Erythroblast (primary cell): ENCODE results near the gene AOPEP.

Experiments
- GATA1 ChIP-seq: IDR thresholded peaks from 2 replicates; pipeline ENCODE4 v1.6.1; 2011; ENCODE audit warnings: low read depth, mild to moderate bottlenecking, control low read depth, low read length, moderate library complexity
- POLR2A ChIP-seq: IDR thresholded peaks from 2 replicates; pipeline ENCODE4 v1.6.1; 2011; ENCODE audit warnings: mild to moderate bottlenecking, low read length

- TF ChIP-seq POLR2A, result no peak
- no peak for TF ChIP-seq GATA1
These were observed 211.9 kb downstream of the AOPEP start for GRCh38 chr9:94938384-94938783.
